ENCODE results near the gene PLET1. TPM values are rescaled to one million over a fixed set of nuclear protein-coding genes. Genes with fewer than 3 reads are reported as not detected.

The PLET1 gene
- total RNA-seq, 1 experiment from 2014 or later, result not detected

DNA sequence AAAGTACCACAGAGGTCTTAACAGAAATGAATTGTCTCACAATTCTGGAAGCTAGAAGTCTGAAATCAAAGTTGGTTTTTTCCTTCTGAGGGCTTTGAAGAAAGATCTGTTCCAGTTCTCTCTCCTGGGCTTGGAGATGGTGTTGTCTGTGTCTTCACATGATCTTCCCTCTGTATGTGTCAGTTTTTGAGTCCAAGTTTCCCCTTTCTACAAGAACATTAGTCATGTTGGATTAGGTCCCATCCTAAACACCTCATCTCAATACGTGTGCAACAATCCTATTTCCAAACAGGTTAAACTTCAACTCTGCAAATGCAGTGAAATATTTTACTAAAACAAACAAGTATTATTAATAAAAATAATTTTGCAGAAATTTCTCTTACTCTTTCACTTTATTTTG is 37.5 kb downstream of the PLET1 start:
- Histone ChIP-seq H3K27me3 (ENCODE audit: insufficient read depth, low read length) (no peaks in the 10 kb centered on the region; the same call in 1 of the 2 replicates), H3K9ac (ENCODE audit: extremely low read depth, insufficient read length, low read length) (no peak overlapping the region), H3K14ac (ENCODE audit: insufficient read depth, low read length) (no peak overlapping the region), H3K27ac (ENCODE audit: insufficient read length, low read depth, low read length) (no peak overlapping the region), H3K56ac (ENCODE audit: insufficient read length, low read depth, low read length) (no peak overlapping the region), H3T11ph (ENCODE audit: low read length) (no peak overlapping the region), H2BK15ac (ENCODE audit: low read depth, low read length) (no peak overlapping the region), H3K9me3 (ENCODE audit: control insufficient read depth, low read depth, low read length) (no peaks in the 10 kb centered on the region), H3K79me2 (ENCODE audit: insufficient read depth, low read length) (no peaks in the 10 kb centered on the region; the same call in 1 of the 2 replicates), H2AFZ (ENCODE audit: low read length) (no peak overlapping the region), H3K79me1 (ENCODE audit: insufficient read depth, low read depth, low read length, poor library complexity, severe bottlenecking) (no peaks in the 10 kb centered on the region), H2AK5ac (ENCODE audit: insufficient read length, low read length) (no peak overlapping the region), H3K18ac (ENCODE audit: insufficient read length, low read depth, low read length) (no peak overlapping the region), H3K4me2 (ENCODE audit: insufficient read depth, insufficient read length, low read length) (no peak overlapping the region), H4K5ac (ENCODE audit: insufficient read length, low read depth, low read length) (no peak overlapping the region), H3K23me2 (ENCODE audit: insufficient read length, low read depth, low read length, poor library complexity, severe bottlenecking) (peaks cover 8% of the 10 kb centered on the region), H2BK20ac (ENCODE audit: low read depth, low read length, poor library complexity, severe bottlenecking) (no peak overlapping the region), H4K20me1 (ENCODE audit: control insufficient read depth, insufficient read depth, insufficient read length) (no peaks in the 10 kb centered on the region), H4K91ac (ENCODE audit: insufficient read length, low read depth, low read length) (no peak overlapping the region), H3K4me1 (ENCODE audit: insufficient read depth, low read length) (no peaks in the 10 kb centered on the region; the same call in 1 of the 2 replicates), H4K8ac (replicated peaks; ENCODE audit: insufficient read length, low read depth, low read length) (no peak overlapping the region), H2BK5ac (ENCODE audit: insufficient read length, low read length) (no peak overlapping the region), H2BK12ac (ENCODE audit: insufficient read length, low read depth, low read length) (no peak overlapping the region), H3K23ac (ENCODE audit: insufficient read length, low read depth, low read length) (no peak overlapping the region), H2BK120ac (ENCODE audit: low read depth, low read length, poor library complexity, severe bottlenecking) (no peak overlapping the region), H3K4ac (ENCODE audit: low read depth, low read length) (no peak overlapping the region)
- TF ChIP-seq, protein P1, sequence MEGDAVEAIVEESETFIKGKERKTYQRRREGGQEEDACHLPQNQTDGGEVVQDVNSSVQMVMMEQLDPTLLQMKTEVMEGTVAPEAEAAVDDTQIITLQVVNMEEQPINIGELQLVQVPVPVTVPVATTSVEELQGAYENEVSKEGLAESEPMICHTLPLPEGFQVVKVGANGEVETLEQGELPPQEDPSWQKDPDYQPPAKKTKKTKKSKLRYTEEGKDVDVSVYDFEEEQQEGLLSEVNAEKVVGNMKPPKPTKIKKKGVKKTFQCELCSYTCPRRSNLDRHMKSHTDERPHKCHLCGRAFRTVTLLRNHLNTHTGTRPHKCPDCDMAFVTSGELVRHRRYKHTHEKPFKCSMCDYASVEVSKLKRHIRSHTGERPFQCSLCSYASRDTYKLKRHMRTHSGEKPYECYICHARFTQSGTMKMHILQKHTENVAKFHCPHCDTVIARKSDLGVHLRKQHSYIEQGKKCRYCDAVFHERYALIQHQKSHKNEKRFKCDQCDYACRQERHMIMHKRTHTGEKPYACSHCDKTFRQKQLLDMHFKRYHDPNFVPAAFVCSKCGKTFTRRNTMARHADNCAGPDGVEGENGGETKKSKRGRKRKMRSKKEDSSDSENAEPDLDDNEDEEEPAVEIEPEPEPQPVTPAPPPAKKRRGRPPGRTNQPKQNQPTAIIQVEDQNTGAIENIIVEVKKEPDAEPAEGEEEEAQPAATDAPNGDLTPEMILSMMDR (conservative IDR thresholded peaks at IDR 0.05), result no peak
- no peak overlapping the region for H3K27ac Mint-ChIP-seq
- H3K36me3 Mint-ChIP-seq (ENCODE audit: insufficient read depth in 1 of 3, low read depth in 3 of 3), result peaks cover 0 to 1% (median under 1%) of the 10 kb centered on the region in 3 experiments; a peak in 3 of 7 replicates
- DNase-seq, result no peak
- peaks cover 8 to 9% of the 10 kb centered on the region in 2 experiments for H3K4me1 Mint-ChIP-seq
- H3K27me3 Mint-ChIP-seq (ENCODE audit: low read depth), result peaks cover 19% of the 10 kb centered on the region
- no peak overlapping the region for H3K4me3 Mint-ChIP-seq
- no peaks in the 10 kb centered on the region; a peak in 1 of 5 replicates for H3K9me3 Mint-ChIP-seq
- WGBS (ENCODE audit: extremely low coverage, insufficient read length, low lambda C conversion rate), result no CpG with 5 or more reads among the region's 1 CpG
